ENCODE results near the gene COG7. TPM values are rescaled to one million over a fixed set of nuclear protein-coding genes. Genes with fewer than 3 reads are reported as not detected.

Gene COG7
- total and polyA plus RNA-seq, 2 of the 13 experiments (the other 11 are each of a cell fraction or from before 2014, with no cell fraction given), result 12.6 to 54.5 TPM

DNA sequence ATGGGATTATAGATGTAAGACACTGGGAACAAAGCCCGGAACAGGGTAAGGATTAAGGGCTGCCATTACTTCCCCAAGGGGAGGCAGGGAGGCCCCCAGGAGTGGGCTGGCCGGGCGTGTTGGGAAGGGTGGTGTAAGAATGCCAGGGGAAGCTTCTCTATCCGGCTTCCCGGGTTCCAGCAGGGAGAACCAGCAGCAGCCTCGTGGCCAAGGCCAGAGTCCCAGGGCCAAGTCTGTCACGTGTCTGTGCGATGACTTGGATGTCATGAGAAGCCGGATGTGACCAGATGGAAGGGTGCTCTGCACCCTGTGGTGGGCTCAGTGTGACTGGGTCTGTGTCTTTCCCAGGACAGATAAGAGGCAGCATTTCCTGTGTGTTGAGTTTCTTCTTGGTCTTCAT lies 98.7 kb downstream of the COG7 start:
- no peaks in the 10 kb centered on the region for H3K79me2 ChIP-seq (ENCODE audit: insufficient read depth, low read length)
- H3K9ac ChIP-seq (ENCODE audit: insufficient read depth, low read depth, low read length), result no peak overlapping the region
- WGBS (ENCODE audit: low lambda C conversion rate), result 12% methylated on average over 8 of the region's 9 CpGs
- no TSS peak for BruUV-seq (replicated peaks)
- ChIA-PET CTCF (ENCODE audit: low intra/inter-chr PET ratio, low total read pairs) (no interaction called here), POLR2A (no interaction called here)
- H4K20me1 ChIP-seq (ENCODE audit: insufficient read depth, low read length), result no peaks in the 10 kb centered on the region
- no peak overlapping the region for H3K4me2 ChIP-seq (ENCODE audit: low read depth, low read length)
- no peaks in the 10 kb centered on the region for H3K4me1 ChIP-seq (ENCODE audit: insufficient read depth, low read length)
- FAIRE-seq, result no peak
- in situ Hi-C loops (cut with HindIII; ENCODE audit: extremely low pct_ligation_motif_present, low pct_unique_long_range_greater_than_20kb), result no loop called here
- H3K4me3 ChIP-seq (replicated peaks in 1 of 3; ENCODE audit: insufficient read depth in 1 of 3, low read depth in 2 of 3, low read length in 3 of 3), result no peak overlapping the region
- no peaks in the 10 kb centered on the region for H3K36me3 ChIP-seq (replicated peaks in 1 of 2; ENCODE audit: control insufficient read depth in 1 of 2, insufficient read depth in 2 of 2, low read length in 2 of 2)
- no peak for DNase-seq (ENCODE audit: low spot score)
- no peak overlapping the region for H2AFZ ChIP-seq (ENCODE audit: low read length)
- H3K27ac ChIP-seq (ENCODE audit: extremely low read length, insufficient read depth, low read length), result no peak overlapping the region
- intact Hi-C loops (cut with micrococcal nuclease; ENCODE audit: unreplicated experiment), result no loop called here
- TF ChIP-seq, protein P1, sequence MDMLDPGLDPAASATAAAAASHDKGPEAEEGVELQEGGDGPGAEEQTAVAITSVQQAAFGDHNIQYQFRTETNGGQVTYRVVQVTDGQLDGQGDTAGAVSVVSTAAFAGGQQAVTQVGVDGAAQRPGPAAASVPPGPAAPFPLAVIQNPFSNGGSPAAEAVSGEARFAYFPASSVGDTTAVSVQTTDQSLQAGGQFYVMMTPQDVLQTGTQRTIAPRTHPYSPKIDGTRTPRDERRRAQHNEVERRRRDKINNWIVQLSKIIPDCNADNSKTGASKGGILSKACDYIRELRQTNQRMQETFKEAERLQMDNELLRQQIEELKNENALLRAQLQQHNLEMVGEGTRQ (IDR thresholded peaks at IDR 0.05; ENCODE audit: low read depth, low read length), result peak; percentile 21; the same call in 1 of the 2 replicates
- TF ChIP-seq, protein P1 (CRISPR knock-in tag; IDR thresholded peaks at IDR 0.05; ENCODE audit: borderline replicate concordance), result no peak; the same call in 1 of the 2 replicates
- TF ChIP-seq ZNF367 (CRISPR knock-in tag; IDR thresholded peaks at IDR 0.05; ENCODE audit: borderline replicate concordance) (no peak), RAD51 (IDR thresholded peaks at IDR 0.05; ENCODE audit: borderline replicate concordance) (0 out of 2 replicates have a peak, but pooled peaks have one; percentile 6), AGO1 (IDR thresholded peaks at IDR 0.05; ENCODE audit: low read depth, low read length, poor library complexity, severe bottlenecking) (no peak), MBNL3 (CRISPR knock-in tag; conservative IDR thresholded peaks at IDR 0.05) (no peak)
- TF ChIP-seq, protein P2, sequence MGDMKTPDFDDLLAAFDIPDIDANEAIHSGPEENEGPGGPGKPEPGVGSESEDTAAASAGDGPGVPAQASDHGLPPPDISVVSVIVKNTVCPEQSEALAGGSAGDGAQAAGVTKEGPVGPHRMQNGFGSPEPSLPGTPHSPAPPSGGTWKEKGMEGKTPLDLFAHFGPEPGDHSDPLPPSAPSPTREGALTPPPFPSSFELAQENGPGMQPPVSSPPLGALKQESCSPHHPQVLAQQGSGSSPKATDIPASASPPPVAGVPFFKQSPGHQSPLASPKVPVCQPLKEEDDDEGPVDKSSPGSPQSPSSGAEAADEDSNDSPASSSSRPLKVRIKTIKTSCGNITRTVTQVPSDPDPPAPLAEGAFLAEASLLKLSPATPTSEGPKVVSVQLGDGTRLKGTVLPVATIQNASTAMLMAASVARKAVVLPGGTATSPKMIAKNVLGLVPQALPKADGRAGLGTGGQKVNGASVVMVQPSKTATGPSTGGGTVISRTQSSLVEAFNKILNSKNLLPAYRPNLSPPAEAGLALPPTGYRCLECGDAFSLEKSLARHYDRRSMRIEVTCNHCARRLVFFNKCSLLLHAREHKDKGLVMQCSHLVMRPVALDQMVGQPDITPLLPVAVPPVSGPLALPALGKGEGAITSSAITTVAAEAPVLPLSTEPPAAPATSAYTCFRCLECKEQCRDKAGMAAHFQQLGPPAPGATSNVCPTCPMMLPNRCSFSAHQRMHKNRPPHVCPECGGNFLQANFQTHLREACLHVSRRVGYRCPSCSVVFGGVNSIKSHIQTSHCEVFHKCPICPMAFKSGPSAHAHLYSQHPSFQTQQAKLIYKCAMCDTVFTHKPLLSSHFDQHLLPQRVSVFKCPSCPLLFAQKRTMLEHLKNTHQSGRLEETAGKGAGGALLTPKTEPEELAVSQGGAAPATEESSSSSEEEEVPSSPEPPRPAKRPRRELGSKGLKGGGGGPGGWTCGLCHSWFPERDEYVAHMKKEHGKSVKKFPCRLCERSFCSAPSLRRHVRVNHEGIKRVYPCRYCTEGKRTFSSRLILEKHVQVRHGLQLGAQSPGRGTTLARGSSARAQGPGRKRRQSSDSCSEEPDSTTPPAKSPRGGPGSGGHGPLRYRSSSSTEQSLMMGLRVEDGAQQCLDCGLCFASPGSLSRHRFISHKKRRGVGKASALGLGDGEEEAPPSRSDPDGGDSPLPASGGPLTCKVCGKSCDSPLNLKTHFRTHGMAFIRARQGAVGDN (CRISPR knock-in tag; IDR thresholded peaks at IDR 0.05), result peak; percentile 22; the same call in 1 of the 2 replicates
- H3K27me3 ChIP-seq (ENCODE audit: control insufficient read depth in 1 of 2, insufficient read depth in 2 of 2, low read length in 2 of 2), result peaks cover 2 to 46% of the 10 kb centered on the region in 2 experiments; a peak in 4 of 5 replicates
- H3K9me3 ChIP-seq (ENCODE audit: low read length), result no peaks in the 10 kb centered on the region
- ATAC-seq, result peak; percentile 25

All from HepG2 (cell line).